Hepatocyte (in vitro differentiated cells): ENCODE data around the gene LHFPL2.

Source experiments
- EZH2 ChIP-seq: fragments of 200-600 bp; sonication (generic); IDR thresholded peaks from 2 replicates; pipeline ENCODE4 v1.6.1; 2016; ENCODE audit warnings: antibody characterized with exemption, mild to moderate bottlenecking, borderline replicate concordance
- EZH2phosphoT487 ChIP-seq: fragments of 200-600 bp; sonication (generic); IDR thresholded peaks from one replicate; pipeline ENCODE4 v1.6.1; 2018; ENCODE audit warnings: antibody characterized with exemption, mild to moderate bottlenecking, low read depth, moderate library complexity; ENCODE audit not compliant: unreplicated experiment, severe bottlenecking
- TF ChIP-seq, protein P1 (sequence below): fragments of 200-600 bp; sonication (generic); IDR thresholded peaks from 2 replicates; pipeline ENCODE4 v1.5.1; 2016; ENCODE audit warnings: antibody characterized with exemption, mild to moderate bottlenecking; ENCODE audit not compliant: poor library complexity

DNA sequence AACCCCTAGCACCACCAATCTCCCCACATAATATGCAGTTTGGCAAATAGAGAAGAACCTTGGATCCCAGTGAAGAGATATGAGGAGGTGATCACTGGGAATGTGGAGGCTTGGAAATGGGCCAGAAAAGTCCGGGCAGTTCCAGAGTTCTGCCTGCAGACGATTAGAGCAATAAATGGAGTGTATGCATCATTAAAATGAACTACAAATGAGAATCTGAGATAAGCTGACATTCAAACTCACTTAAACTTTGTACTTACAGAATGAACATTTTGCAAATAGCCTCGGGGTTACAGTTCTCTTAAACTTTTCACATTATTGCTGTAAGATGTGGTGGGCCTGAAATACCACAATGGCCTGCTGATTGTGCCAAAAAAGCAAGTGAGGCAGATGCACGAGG lies 23.0 kb upstream of the LHFPL2 start:
- TF ChIP-seq EZH2, result no peak
- TF ChIP-seq, protein P1, sequence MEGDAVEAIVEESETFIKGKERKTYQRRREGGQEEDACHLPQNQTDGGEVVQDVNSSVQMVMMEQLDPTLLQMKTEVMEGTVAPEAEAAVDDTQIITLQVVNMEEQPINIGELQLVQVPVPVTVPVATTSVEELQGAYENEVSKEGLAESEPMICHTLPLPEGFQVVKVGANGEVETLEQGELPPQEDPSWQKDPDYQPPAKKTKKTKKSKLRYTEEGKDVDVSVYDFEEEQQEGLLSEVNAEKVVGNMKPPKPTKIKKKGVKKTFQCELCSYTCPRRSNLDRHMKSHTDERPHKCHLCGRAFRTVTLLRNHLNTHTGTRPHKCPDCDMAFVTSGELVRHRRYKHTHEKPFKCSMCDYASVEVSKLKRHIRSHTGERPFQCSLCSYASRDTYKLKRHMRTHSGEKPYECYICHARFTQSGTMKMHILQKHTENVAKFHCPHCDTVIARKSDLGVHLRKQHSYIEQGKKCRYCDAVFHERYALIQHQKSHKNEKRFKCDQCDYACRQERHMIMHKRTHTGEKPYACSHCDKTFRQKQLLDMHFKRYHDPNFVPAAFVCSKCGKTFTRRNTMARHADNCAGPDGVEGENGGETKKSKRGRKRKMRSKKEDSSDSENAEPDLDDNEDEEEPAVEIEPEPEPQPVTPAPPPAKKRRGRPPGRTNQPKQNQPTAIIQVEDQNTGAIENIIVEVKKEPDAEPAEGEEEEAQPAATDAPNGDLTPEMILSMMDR, result no peak
- TF ChIP-seq EZH2phosphoT487, result no peak
